GM15510 (cell line): Measurements from ENCODE around the gene CAMK4.

Experiments
- POLR2A ChIP-seq: IDR thresholded peaks from 3 replicates; pipeline ENCODE4 v1.6.1; 2011; ENCODE audit warnings: borderline replicate concordance; ENCODE audit not compliant: insufficient read length; ENCODE audit errors: extremely low read depth

The CAMK4 gene

GRCh38 chr5:111502956-111503355 is 278.8 kb downstream of the CAMK4 start:
- no peak for TF ChIP-seq POLR2A

- no peak for TF ChIP-seq POLR2A
Observed at GRCh38 chr5:111505096-111505495, 280.9 kb downstream of the CAMK4 start.

- no peak for TF ChIP-seq POLR2A
Observed at GRCh38 chr5:111507276-111507675, 283.1 kb downstream of the CAMK4 start.

- no peak for TF ChIP-seq POLR2A
Observed at GRCh38 chr5:111509119-111509518, 284.9 kb downstream of the CAMK4 start.

- no peak for TF ChIP-seq POLR2A
Observed at GRCh38 chr5:111511174-111511830, 287.1 kb downstream of the CAMK4 start.

- TF ChIP-seq POLR2A: no peak
Observed at GRCh38 chr5:111511831-111512374, 287.7 kb downstream of the CAMK4 start.

GRCh38 chr5:111512375-111513130 is 288.4 kb downstream of the CAMK4 start, which contains the start of gene STARD4:
STARD4 (minus strand) TSS chr5:111512535; CDS start chr5:111507433, 5,102 bp downstream.
- peak; percentile 99 for TF ChIP-seq POLR2A

- TF ChIP-seq POLR2A: no peak
Observed at GRCh38 chr5:111513131-111513520, 288.9 kb downstream of the CAMK4 start.

- no peak for TF ChIP-seq POLR2A
Observed at GRCh38 chr5:111514087-111514486, 289.9 kb downstream of the CAMK4 start.

GRCh38 chr5:111517853-111518501 is 293.8 kb downstream of the CAMK4 start:
- no peak for TF ChIP-seq POLR2A

GRCh38 chr5:111518777-111519176 is 294.6 kb downstream of the CAMK4 start:
- no peak for TF ChIP-seq POLR2A

- TF ChIP-seq POLR2A: no peak
Observed at GRCh38 chr5:111520908-111521307, 296.7 kb downstream of the CAMK4 start.

- TF ChIP-seq POLR2A: no peak
Observed at GRCh38 chr5:111528056-111528455, 303.9 kb downstream of the CAMK4 start.

GRCh38 chr5:111530298-111530740 is 306.1 kb downstream of the CAMK4 start:
- TF ChIP-seq POLR2A: no peak
